ENCODE results near the gene KHDC3L.

DNA sequence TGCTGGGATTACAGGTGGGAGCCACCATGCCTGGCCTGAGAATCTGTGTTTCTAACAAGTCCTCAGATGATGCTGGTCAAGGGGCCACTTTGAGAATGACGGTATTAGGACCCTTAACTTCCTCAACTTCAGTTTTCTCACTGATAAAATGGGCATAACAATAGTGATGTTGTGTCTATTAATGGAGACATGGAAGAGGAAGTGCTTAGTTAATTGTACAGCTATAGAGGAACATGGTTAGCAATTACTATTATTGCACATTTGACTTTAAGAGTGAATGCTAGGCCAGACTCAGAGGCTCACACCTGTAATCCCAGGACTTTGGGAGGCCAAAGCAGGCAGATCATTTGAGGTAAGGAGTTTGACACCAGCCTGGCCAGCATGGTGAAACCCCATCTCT is 21.1 kb upstream of the KHDC3L start:
- TF ChIP-seq, protein P1, sequence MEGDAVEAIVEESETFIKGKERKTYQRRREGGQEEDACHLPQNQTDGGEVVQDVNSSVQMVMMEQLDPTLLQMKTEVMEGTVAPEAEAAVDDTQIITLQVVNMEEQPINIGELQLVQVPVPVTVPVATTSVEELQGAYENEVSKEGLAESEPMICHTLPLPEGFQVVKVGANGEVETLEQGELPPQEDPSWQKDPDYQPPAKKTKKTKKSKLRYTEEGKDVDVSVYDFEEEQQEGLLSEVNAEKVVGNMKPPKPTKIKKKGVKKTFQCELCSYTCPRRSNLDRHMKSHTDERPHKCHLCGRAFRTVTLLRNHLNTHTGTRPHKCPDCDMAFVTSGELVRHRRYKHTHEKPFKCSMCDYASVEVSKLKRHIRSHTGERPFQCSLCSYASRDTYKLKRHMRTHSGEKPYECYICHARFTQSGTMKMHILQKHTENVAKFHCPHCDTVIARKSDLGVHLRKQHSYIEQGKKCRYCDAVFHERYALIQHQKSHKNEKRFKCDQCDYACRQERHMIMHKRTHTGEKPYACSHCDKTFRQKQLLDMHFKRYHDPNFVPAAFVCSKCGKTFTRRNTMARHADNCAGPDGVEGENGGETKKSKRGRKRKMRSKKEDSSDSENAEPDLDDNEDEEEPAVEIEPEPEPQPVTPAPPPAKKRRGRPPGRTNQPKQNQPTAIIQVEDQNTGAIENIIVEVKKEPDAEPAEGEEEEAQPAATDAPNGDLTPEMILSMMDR (conservative IDR thresholded peaks at IDR 0.05; ENCODE audit: low read length): no peak
- TF ChIP-seq EZH2phosphoT487 (IDR thresholded peaks at IDR 0.05; ENCODE audit: borderline replicate concordance, low read depth, low read length): no peak
